GM06990 (cell line): Measurements from ENCODE around the gene KCNJ6.

ENCODE experiments used
- DNase-seq: peaks from one replicate; pipeline ENCODE4 v3.0.0-alpha.2; 2011; ENCODE audit not compliant: insufficient read length; ENCODE audit errors: extremely low read depth
- H3K27me3 ChIP-seq: replicated peaks from 2 replicates; pipeline ENCODE4 v1.6.0; 2011; ENCODE audit warnings: low read length; ENCODE audit not compliant: control insufficient read depth, insufficient read depth
- H3K36me3 ChIP-seq: 2 replicates; pipeline ENCODE4 v1.5.1; 2011; ENCODE audit warnings: low read length; ENCODE audit not compliant: control insufficient read depth, insufficient read depth
- H3K4me3 ChIP-seq: replicated peaks from 2 replicates; pipeline ENCODE4 v1.5.1; 2011; ENCODE audit warnings: low read depth, mild to moderate bottlenecking, control low read depth, low read length
- CTCF ChIP-seq: IDR thresholded peaks from 2 replicates; pipeline ENCODE4 v1.5.1; 2011; ENCODE audit warnings: low read length, control low read depth, mild to moderate bottlenecking, inconsistent platforms; ENCODE audit not compliant: insufficient read depth, poor library complexity, severe bottlenecking

The KCNJ6 gene

DNA sequence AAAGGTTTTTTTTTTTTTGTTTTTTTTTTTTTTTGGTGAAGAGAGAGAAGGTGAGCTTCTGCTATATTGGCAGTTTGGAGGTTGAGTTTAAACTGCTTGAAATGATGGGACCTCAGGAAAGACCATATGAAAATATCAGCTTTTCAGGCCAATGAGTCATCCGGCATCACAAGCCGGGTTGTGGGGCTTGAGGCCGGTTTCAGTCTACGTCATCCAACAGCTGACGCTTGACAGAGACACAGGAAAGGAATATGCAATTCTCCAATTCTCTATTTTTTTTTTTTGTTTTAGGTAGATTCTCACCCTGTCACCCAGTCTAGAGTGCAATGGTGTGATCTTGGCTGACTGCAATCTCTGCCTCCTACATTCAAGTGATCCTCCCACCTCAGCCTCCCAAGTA is 52.4 kb downstream of the KCNJ6 start:
- H3K27me3 ChIP-seq: no peaks in the 10 kb centered on the region
- H3K4me3 ChIP-seq: no peak overlapping the region
- DNase-seq: no peak
- TF ChIP-seq CTCF: no peak
- no peaks in the 10 kb centered on the region for H3K36me3 ChIP-seq

DNA sequence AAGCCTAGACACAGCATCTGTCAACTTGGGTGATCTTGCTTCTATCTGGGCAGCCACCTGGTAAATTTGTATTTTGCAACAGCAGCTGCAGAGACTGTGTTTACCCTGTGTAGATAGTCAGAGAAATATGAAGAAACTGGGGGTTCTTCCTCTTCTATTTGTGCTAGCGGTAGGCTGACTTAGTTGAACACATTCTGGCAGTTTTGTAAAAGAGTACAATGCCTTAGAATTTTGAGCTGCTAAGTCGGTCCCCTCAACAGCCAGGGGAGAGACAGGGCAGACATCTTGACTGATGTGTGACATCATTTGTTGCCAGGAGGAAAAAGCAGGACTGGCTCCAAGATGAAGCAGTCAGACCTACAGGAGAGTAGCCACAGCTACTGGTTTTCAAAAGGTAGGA is 53.7 kb downstream of the KCNJ6 start:
- Histone ChIP-seq H3K27me3 (no peaks in the 10 kb centered on the region), H3K36me3 (no peaks in the 10 kb centered on the region), H3K4me3 (no peak overlapping the region)
- DNase-seq: no peak
- TF ChIP-seq CTCF: no peak

GRCh38 chr21:37861561-37861960 is 54.7 kb downstream of the KCNJ6 start:
- DNase-seq: no peak
- Histone ChIP-seq H3K36me3 (no peaks in the 10 kb centered on the region), H3K4me3 (no peak overlapping the region), H3K27me3 (no peaks in the 10 kb centered on the region)
- no peak for TF ChIP-seq CTCF

- no peaks in the 10 kb centered on the region for H3K27me3 ChIP-seq
- no peak for DNase-seq
- no peak overlapping the region for H3K4me3 ChIP-seq
- H3K36me3 ChIP-seq: no peaks in the 10 kb centered on the region
- no peak for TF ChIP-seq CTCF
These were observed 55.8 kb downstream of the KCNJ6 start for GRCh38 chr21:37860416-37860815.

- Histone ChIP-seq H3K27me3 (no peaks in the 10 kb centered on the region), H3K36me3 (no peaks in the 10 kb centered on the region), H3K4me3 (no peak overlapping the region)
- no peak for DNase-seq
- no peak for TF ChIP-seq CTCF
These were observed 60.3 kb downstream of the KCNJ6 start for GRCh38 chr21:37855647-37856625.
